Kidney (tissue), 14 donors: ENCODE data around the gene RTRAF. TPM values are rescaled to one million over a fixed set of nuclear protein-coding genes. Genes with fewer than 3 reads are reported as not detected.

Experiments
- DNase-seq, 5 donors: peaks; one replicate each; pipeline ENCODE4 v3.0.0-alpha.2; 2013 to 2020
- FAIRE-seq: peaks from 2 replicates; lab custom pipeline; 2012; peaks lifted over from hg19 to GRCh38; lab: Jason Lieb, UNC
- H3K27ac ChIP-seq, 2 donors: one replicate each; pipeline ENCODE4 v1.7.0; 2013; ENCODE audit warnings: low read depth in 2 of 2, low read length in 2 of 2, inconsistent platforms in 1 of 2
- H3K27me3 ChIP-seq: one replicate; pipeline ENCODE4 v1.7.1; 2013; ENCODE audit warnings: low read length, inconsistent platforms; ENCODE audit not compliant: control insufficient read depth, insufficient read depth
- H3K36me3 ChIP-seq, 3 donors: one replicate each; pipeline versions ENCODE4 v1.7.0 to v1.7.1; 2013; ENCODE audit warnings: low read length in 3 of 3, control low read depth in 1 of 3, inconsistent platforms in 1 of 3; ENCODE audit not compliant: insufficient read depth in 3 of 3, control insufficient read depth in 2 of 3
- H3K4me1 ChIP-seq, 3 donors: one replicate each; pipeline versions ENCODE4 v1.7.0 to v1.7.1; 2013; ENCODE audit warnings: low read length in 3 of 3, inconsistent platforms in 1 of 3, low read depth in 1 of 3; ENCODE audit not compliant: control insufficient read depth in 2 of 3, insufficient read depth in 2 of 3
- H3K4me3 ChIP-seq, 3 donors: one replicate each; pipeline versions ENCODE4 v1.7.0 to v1.8.1; 2013; ENCODE audit warnings: low read length in 3 of 3, control low read depth in 1 of 3, inconsistent platforms in 1 of 3
- H3K9ac ChIP-seq, 3 donors: one replicate each; pipeline versions ENCODE4 v1.7.0 to v1.7.1; 2013; ENCODE audit warnings: low read length in 3 of 3, control low read depth in 1 of 3, inconsistent platforms in 1 of 3
- H3K9me3 ChIP-seq, 3 donors: one replicate each; pipeline versions ENCODE4 v1.7.0 to v1.7.1; 2013; ENCODE audit warnings: low read length in 3 of 3, control low read depth in 1 of 3, inconsistent platforms in 1 of 3; ENCODE audit not compliant: control insufficient read depth in 2 of 3, insufficient read depth in 1 of 3
- intact Hi-C: fragments of 100-400 bp; cut with DNase I; formaldehyde crosslinking; loops from one replicate; pipeline ENCODE4 v1.11.1; 2022
- polyA plus RNA-seq: library from polyadenylated mRNA; stranded (reverse); fragments of 350-450 nt; fragmentation: Illumina TruSeq; extraction: RNeasy Lipid Tissue Mini Kit (QIAGEN cat#74804); gene quantifications from one replicate; pipeline ENCODE4 v1.2.3, GENCODE V29; 2014; ENCODE audit warnings: low read depth, low replicate concordance; ENCODE audit not compliant: insufficient read depth
- total RNA-seq: library from RNA; stranded (reverse); fragmentation: NEBNext Ultra II Directional; extraction: Animal tissue kit (Norgen Biotek cat#: 25700); gene quantifications from one replicate; pipeline ENCODE4 v1.2.1, GENCODE V29; 2021
- TF ChIP-seq, protein P1 (sequence below): IDR thresholded peaks from 3 replicates; pipeline ENCODE4 v1.5.1; 2012; ENCODE audit warnings: mild to moderate bottlenecking, moderate library complexity, borderline replicate concordance; ENCODE audit not compliant: insufficient read depth; ENCODE audit errors: extremely low read depth
- donor health status: control.
- donor health status: control.
- donor health status: control.
- donor health status: control.
- donor health status: control.
- donor health status: DM: yes; HTN: yes; CAD: no.
- donor health status: Normal renal cell carcinoma (clear cell type).

RTRAF gene
- total and polyA plus RNA-seq, 2 donors from 2014 or later: 116 to 250 TPM

DNA sequence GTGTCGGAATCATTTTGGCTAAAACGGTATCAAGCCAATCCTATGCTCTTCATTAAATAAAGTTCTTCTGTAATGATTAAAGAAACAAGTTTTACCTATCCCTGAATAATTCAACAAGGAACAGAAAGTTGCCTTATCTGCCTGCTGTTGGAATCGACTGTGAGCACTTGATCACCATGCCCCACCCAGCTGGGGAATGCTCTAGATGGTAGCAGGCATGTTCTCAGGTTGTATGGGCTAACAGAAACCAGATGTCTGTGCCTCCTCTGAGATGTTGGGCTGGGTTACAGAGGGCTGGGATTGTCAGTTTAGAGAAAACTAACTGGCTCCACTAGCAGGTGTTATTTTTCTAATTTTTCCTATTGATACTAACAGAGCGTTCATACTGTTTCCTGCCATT is 28.9 kb downstream of the RTRAF start:
- Histone ChIP-seq H3K36me3 (peaks cover 0 to 7% (median 0%) of the 10 kb centered on the region in 3 donors), H3K27ac (no peak overlapping the region), H3K27me3 (no peaks in the 10 kb centered on the region), H3K9me3 (no peaks in the 10 kb centered on the region), H3K4me3 (no peak overlapping the region), H3K4me1 (peaks cover 0 to 12% (median 0%) of the 10 kb centered on the region in 3 donors), H3K9ac (no peak overlapping the region)
- intact Hi-C loops: no loop called here
- no peak for FAIRE-seq
- no peak for DNase-seq
- TF ChIP-seq, protein P1, sequence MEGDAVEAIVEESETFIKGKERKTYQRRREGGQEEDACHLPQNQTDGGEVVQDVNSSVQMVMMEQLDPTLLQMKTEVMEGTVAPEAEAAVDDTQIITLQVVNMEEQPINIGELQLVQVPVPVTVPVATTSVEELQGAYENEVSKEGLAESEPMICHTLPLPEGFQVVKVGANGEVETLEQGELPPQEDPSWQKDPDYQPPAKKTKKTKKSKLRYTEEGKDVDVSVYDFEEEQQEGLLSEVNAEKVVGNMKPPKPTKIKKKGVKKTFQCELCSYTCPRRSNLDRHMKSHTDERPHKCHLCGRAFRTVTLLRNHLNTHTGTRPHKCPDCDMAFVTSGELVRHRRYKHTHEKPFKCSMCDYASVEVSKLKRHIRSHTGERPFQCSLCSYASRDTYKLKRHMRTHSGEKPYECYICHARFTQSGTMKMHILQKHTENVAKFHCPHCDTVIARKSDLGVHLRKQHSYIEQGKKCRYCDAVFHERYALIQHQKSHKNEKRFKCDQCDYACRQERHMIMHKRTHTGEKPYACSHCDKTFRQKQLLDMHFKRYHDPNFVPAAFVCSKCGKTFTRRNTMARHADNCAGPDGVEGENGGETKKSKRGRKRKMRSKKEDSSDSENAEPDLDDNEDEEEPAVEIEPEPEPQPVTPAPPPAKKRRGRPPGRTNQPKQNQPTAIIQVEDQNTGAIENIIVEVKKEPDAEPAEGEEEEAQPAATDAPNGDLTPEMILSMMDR: no peak

DNA sequence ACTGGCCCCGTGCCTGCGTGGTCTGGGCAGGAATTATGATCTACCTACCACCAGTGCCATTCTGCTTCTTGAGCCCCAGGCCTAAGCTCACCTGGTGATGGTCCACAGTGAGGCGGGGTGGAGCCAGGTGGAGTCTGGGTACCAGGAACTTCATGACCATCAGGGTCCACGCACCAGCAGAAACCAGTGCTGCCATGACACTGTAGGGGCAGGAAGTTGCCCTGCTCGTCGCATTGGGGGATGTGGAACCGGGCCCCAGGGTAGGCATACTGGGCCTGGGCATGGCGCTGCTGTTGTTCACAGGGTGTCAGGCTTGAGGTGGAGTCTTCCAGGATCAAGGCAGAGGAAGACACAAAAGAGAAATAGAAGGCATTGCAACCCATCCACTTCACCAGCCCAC is 29.6 kb downstream of the RTRAF start:
- TF ChIP-seq, protein P1: no peak
- Histone ChIP-seq H3K4me1 (peaks cover 0 to 12% (median 0%) of the 10 kb centered on the region in 3 donors), H3K9me3 (no peaks in the 10 kb centered on the region), H3K36me3 (peaks cover 0 to 7% (median 0%) of the 10 kb centered on the region in 3 donors), H3K27me3 (no peaks in the 10 kb centered on the region), H3K9ac (no peak overlapping the region), H3K4me3 (no peak overlapping the region), H3K27ac (no peak overlapping the region)
- intact Hi-C loops: no loop called here
- DNase-seq: no peak
- FAIRE-seq: no peak

DNA sequence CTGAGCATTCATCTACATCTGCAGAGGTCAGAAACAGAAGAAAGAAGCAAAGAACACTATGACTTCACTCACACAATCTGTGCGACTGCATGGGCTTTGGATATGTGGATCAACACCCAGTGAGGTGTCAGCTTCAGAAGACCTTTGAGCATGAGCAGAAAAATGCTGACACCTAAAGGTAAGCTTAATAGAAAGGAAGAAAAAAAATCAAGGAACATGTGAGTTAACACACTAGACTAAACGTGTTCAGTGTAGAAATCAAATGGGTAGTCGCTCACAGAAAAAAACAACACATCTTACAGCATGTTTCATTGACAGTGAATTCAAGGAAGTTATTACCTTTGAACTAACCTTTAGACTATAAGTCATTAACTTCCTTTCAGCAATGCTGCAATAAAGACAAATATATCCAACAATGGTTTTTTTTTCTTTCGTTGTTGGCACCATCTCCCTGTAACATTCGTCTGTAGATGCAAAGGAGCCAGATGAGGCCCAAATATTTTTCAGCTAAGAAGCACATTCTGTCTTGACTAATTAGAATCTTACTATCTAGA is 30.9 kb downstream of the RTRAF start:
- H3K9ac ChIP-seq: no peak overlapping the region
- peaks cover 0 to 7% (median 0%) of the 10 kb centered on the region in 3 donors for H3K36me3 ChIP-seq
- H3K27me3 ChIP-seq: no peaks in the 10 kb centered on the region
- TF ChIP-seq, protein P1: no peak
- peaks cover 0 to 12% (median 0%) of the 10 kb centered on the region in 3 donors for H3K4me1 ChIP-seq
- DNase-seq: no peak
- no peak overlapping the region for H3K27ac ChIP-seq
- intact Hi-C loops: no loop called here
- no peak for FAIRE-seq
- no peak overlapping the region for H3K4me3 ChIP-seq
- H3K9me3 ChIP-seq: no peaks in the 10 kb centered on the region
